K562 (cell line): ENCODE results near the gene TGM1. TPM values are rescaled to one million over a fixed set of nuclear protein-coding genes. Genes with fewer than 3 reads are reported as not detected.

Source experiments
- ATAC-seq: fragments of 200-7000 bp; cut with Tn5 transposase; 3 replicates; pipeline ENCODE4 v1.9.1; 2020; ENCODE audit warnings: moderate library complexity
- Bru-seq: library from RNA; stranded (reverse); fragments of 400-500 nt; gene quantifications from one replicate; lab custom pipeline; 2021; lab: Mats Ljungman, UMichigan
- BruChase-seq, 2 experiments: library from RNA; stranded (reverse); fragments of 400-500 nt; gene quantifications; one replicate each; lab custom pipeline; 2021; lab: Mats Ljungman, UMichigan
- BruUV-seq: library from RNA; stranded (reverse); fragments of 400-500 nt; replicated peaks from 2 replicates; lab custom pipeline; 2021; lab: Mats Ljungman, UMichigan
- CTCF ChIA-PET: fragments of 300-600 bp; formaldehyde crosslinking; extraction: SDS; loops from one replicate; lab custom pipeline; 2021; ENCODE audit warnings: low intra/inter-chr PET ratio; lab: Yijun Ruan, JAX
- POLR2A ChIA-PET: fragments of 300-600, 350-650 bp; sonication (Branson Sonifier 250); formaldehyde crosslinking; extraction: SDS; loops from one replicate; lab custom pipeline; 2021; ENCODE audit warnings: antibody characterized with exemption, inconsistent platforms; lab: Yijun Ruan, JAX
- DNase-seq, 4 experiments: peaks; one replicate each; pipeline versions ENCODE4 v3.0.0 to v3.0.0-alpha.2; 2011 to 2018; ENCODE audit warnings: low spot score in 3 of 4, mixed read lengths in 3 of 4; ENCODE audit errors: extremely low read depth in 1 of 4
- FAIRE-seq: peaks from 2 replicates; lab custom pipeline; 2011; peaks lifted over from hg19 to GRCh38; lab: Jason Lieb, UNC
- H2AFZ ChIP-seq: 2 replicates; pipeline ENCODE4 v1.6.0; 2011; ENCODE audit warnings: low read depth, low read length, control low read depth, inconsistent platforms
- H3K27ac ChIP-seq: fragments of 200-600 bp; 3 replicates; pipeline ENCODE4 v1.8.0; 2011; ENCODE audit warnings: low read depth, mild to moderate bottlenecking, control low read depth, inconsistent platforms, low read length, moderate library complexity, mixed read lengths; ENCODE audit errors: extremely low read depth
- H3K27me3 ChIP-seq, 2 experiments: fragments of 300-600 bp in 1 of 2; 2 replicates in 1 of 2; 3 replicates in 1 of 2; pipeline versions ENCODE4 v1.6.0 to v1.8.0; 2011; ENCODE audit warnings: inconsistent platforms in 2 of 2, low read length in 2 of 2, mild to moderate bottlenecking in 1 of 2, mixed read lengths in 1 of 2, moderate library complexity in 1 of 2; ENCODE audit not compliant: control insufficient read depth in 2 of 2, insufficient read depth in 2 of 2
- H3K36me3 ChIP-seq: fragments of 300-600 bp; 3 replicates; pipeline ENCODE4 v1.8.0; 2011; ENCODE audit warnings: mild to moderate bottlenecking, low read length, inconsistent platforms; ENCODE audit not compliant: control insufficient read depth, insufficient read depth
- H3K4me1 ChIP-seq, 2 experiments: fragments of 200-600 bp in 1 of 2; replicated peaks in 1 of 2; 2 replicates in 1 of 2; 3 replicates in 1 of 2; pipeline versions ENCODE4 v1.5.1 to v1.8.0; 2011; ENCODE audit warnings: inconsistent platforms in 2 of 2, low read length in 2 of 2, mild to moderate bottlenecking in 1 of 2, mixed read lengths in 1 of 2, moderate library complexity in 1 of 2; ENCODE audit not compliant: control insufficient read depth in 2 of 2, insufficient read depth in 2 of 2
- H3K4me2 ChIP-seq: 2 replicates; pipeline ENCODE4 v1.6.1; 2011; ENCODE audit warnings: low read length, control low read depth, inconsistent platforms, mixed read lengths; ENCODE audit not compliant: insufficient read depth
- H3K4me3 ChIP-seq: fragments of 200-600 bp; sonication (generic), shearing (Covaris generic); 2 replicates; pipeline ENCODE4 v1.5.1; 2016; ENCODE audit warnings: control low read depth, inconsistent platforms
- H3K79me2 ChIP-seq: fragments of 200-600 bp; 3 replicates; pipeline ENCODE4 v1.8.0; 2011; ENCODE audit warnings: low read length, inconsistent platforms; ENCODE audit not compliant: control insufficient read depth, insufficient read depth
- H3K9ac ChIP-seq, 2 experiments: 2 replicates each; pipeline versions ENCODE4 v1.6.0 to v1.6.1; 2011; ENCODE audit warnings: low read depth in 2 of 2, low read length in 2 of 2, control low read depth in 1 of 2, inconsistent platforms in 1 of 2, mild to moderate bottlenecking in 1 of 2, mixed read lengths in 1 of 2; ENCODE audit not compliant: insufficient read depth in 1 of 2
- H3K9me1 ChIP-seq: one replicate; pipeline ENCODE4 v1.6.0; 2011; ENCODE audit warnings: inconsistent platforms, mild to moderate bottlenecking, low read length, moderate library complexity; ENCODE audit not compliant: control insufficient read depth, insufficient read depth
- H3K9me3 ChIP-seq: replicated peaks from 2 replicates; pipeline ENCODE4 v1.5.1; 2011; ENCODE audit warnings: low read depth, low read length, inconsistent platforms; ENCODE audit not compliant: control insufficient read depth, insufficient read depth
- H4K20me1 ChIP-seq: replicated peaks from 2 replicates; pipeline ENCODE4 v1.6.1; 2011; ENCODE audit warnings: low read length, inconsistent platforms, mixed read lengths; ENCODE audit not compliant: control insufficient read depth, insufficient read depth
- ATF7 ChIP-seq: fragments of 450-650 bp; IDR thresholded peaks from 2 replicates; pipeline ENCODE4 v1.7.1; 2014; ENCODE audit warnings: mild to moderate bottlenecking, moderate library complexity
- CEBPG ChIP-seq, 3 experiments: fragments of 200-800 bp in 1 of 3; sonication (Bioruptor generic) in 1 of 3; sonication (generic) in 1 of 3; formaldehyde crosslinking in 1 of 3; IDR thresholded peaks in 2 of 3; conservative IDR thresholded peaks in 1 of 3; 2 replicates each; pipeline versions ENCODE4 v1.6.1 to v1.8.0; 2016 to 2022; ENCODE audit warnings: missing compliant biosample characterization in 2 of 3, missing genetic modification characterization in 2 of 3, mild to moderate bottlenecking in 1 of 3, missing genetic modification reagents in 1 of 3
- FOXA3 ChIP-seq, 2 experiments: fragments of 450-650 bp in 1 of 2; sonication (generic) in 1 of 2; formaldehyde crosslinking; IDR thresholded peaks in 1 of 2; conservative IDR thresholded peaks in 1 of 2; 2 replicates each; pipeline versions ENCODE4 v1.4.0 to v1.8.0; 2020 to 2022; ENCODE audit warnings: mild to moderate bottlenecking in 2 of 2, missing genetic modification reagents in 1 of 2
- HNRNPK ChIP-seq: fragments of 200-400 bp; formaldehyde crosslinking; IDR thresholded peaks from one replicate; pipeline ENCODE4 v1.6.1; 2018; ENCODE audit warnings: mild to moderate bottlenecking, low read depth, low read length; ENCODE audit not compliant: poor library complexity, severe bottlenecking
- KLF6 ChIP-seq: fragments of 250-450 bp; sonication (Bioruptor Pico); IDR thresholded peaks from 2 replicates; pipeline ENCODE4 v1.4.0; 2020; ENCODE audit warnings: mild to moderate bottlenecking, moderate library complexity, borderline replicate concordance
- TRIM28 ChIP-seq: fragments of 450-650 bp; IDR thresholded peaks from 2 replicates; pipeline ENCODE4 v1.6.1; 2017
- ZNF121 ChIP-seq: sonication (generic); formaldehyde crosslinking; conservative IDR thresholded peaks from 2 replicates; pipeline ENCODE4 v1.8.0; 2022; ENCODE audit warnings: missing genetic modification reagents
- ZNF224 ChIP-seq: sonication (generic); formaldehyde crosslinking; IDR thresholded peaks from 2 replicates; pipeline ENCODE4 v1.8.0; 2022; ENCODE audit warnings: mild to moderate bottlenecking, missing genetic modification reagents
- ZNF263 ChIP-seq: sonication (generic); formaldehyde crosslinking; IDR thresholded peaks from 2 replicates; pipeline ENCODE4 v1.8.0; 2022; ENCODE audit warnings: mild to moderate bottlenecking, missing genetic modification reagents, borderline replicate concordance
- ZNF561 ChIP-seq: fragments of 450-650 bp; formaldehyde crosslinking; conservative IDR thresholded peaks from 2 replicates; pipeline ENCODE4 v1.4.0; 2020; ENCODE audit warnings: mild to moderate bottlenecking, moderate library complexity
- WGBS: fragments of 100-300 bp; shearing (Covaris generic); methylation state at CpG from one replicate; pipeline ENCODE4 v1.1.6; 2016; ENCODE audit warnings: low coverage, mixed read lengths; ENCODE audit not compliant: insufficient coverage; ENCODE audit errors: missing lambda C conversion rate; 5-methylcytosine and 5-hydroxymethylcytosine counted together
- in situ Hi-C: fragments of 300-500 bp; cut with MboI; formaldehyde crosslinking; loops from 4 replicates; pipeline ENCODE4 v1.15.0; 2018; ENCODE audit warnings: inconsistent platforms, mixed read lengths
- intact Hi-C: fragments of 100-400 bp; cut with micrococcal nuclease; formaldehyde crosslinking; loops from 2 replicates; pipeline ENCODE4 v1.14.2; 2022
- long read RNA-seq, 3 experiments: library from polyadenylated mRNA in 2 of 3; library from RNA in 1 of 3; unstranded in 2 of 3; stranded (forward) in 1 of 3; transcript quantifications; one replicate each; pipeline ENCODE4 v2.0.0, GENCODE V29; 2019 to 2022
- polyA minus RNA-seq, 3 experiments: library from RNA; depleted of rRNA, polyadenylated mRNA; stranded (reverse); fragments of >200 nt; gene quantifications; 2 replicates each; pipeline ENCODE4 v1.2.3, GENCODE V29; 2011
- polyA plus RNA-seq, 8 experiments: library from polyadenylated mRNA; depleted of rRNA in 4 of 8; stranded (reverse) in 5 of 8; unstranded in 3 of 8; fragments of >200 nt; fragmentation: Nextera tagmentation in 2 of 8; fragmentation: Illumina TruSeq in 1 of 8; extraction: Ambion mirVana in 2 of 8; extraction: Trizol in 1 of 8; gene quantifications; 2 replicates each; pipeline versions ENCODE4 v1.2.1 to v1.2.3, GENCODE V29; 2011 to 2014; ENCODE audit warnings: inconsistent platforms in 1 of 8, missing spikeins in 1 of 8
- total RNA-seq, 7 experiments: library from RNA; depleted of rRNA in 6 of 7; stranded (reverse); fragments of >200 nt in 6 of 7; fragmentation: Illumina TruSeq in 2 of 7; extraction: Trizol in 2 of 7; gene quantifications; 2 replicates each; pipeline versions ENCODE4 v1.2.1 to v1.2.3, GENCODE V29; 2011 to 2021; ENCODE audit warnings: low replicate concordance in 1 of 7

Gene TGM1
- total RNA-seq (2011; cell fraction: chromatin; rRNA removed; ENCODE audit: low replicate concordance) = 12.3 and 30.0 TPM in 2 replicates
- 15.0 and 17.6 TPM in 2 replicates for total RNA-seq (2011; cell fraction: nucleolus; rRNA removed)
- 9.9 and 10.5 TPM in 2 replicates for total RNA-seq (2011; cell fraction: nucleoplasm; rRNA removed)
- total RNA-seq (2014; rRNA removed) (1.0 and 1.7 TPM in 2 replicates), total RNA-seq (2014; rRNA removed; fragmentation: Illumina TruSeq; extraction: Trizol) (0.19 and 0.29 TPM in 2 replicates), total RNA-seq (2015; rRNA removed; fragmentation: Illumina TruSeq; extraction: Trizol) (0.40 and 0.45 TPM in 2 replicates), total RNA-seq (2021) (0.63 and 2.4 TPM in 2 replicates), polyA plus RNA-seq (2011; rRNA removed) (1.0 and 2.1 TPM in 2 replicates), polyA plus RNA-seq (2014; fragmentation: Illumina TruSeq; extraction: Trizol) (0.83 and 0.88 TPM in 2 replicates), polyA plus RNA-seq (2014; fragmentation: Nextera tagmentation; extraction: Ambion mirVana) (under 1 TPM; 0.13 to 0.20 TPM), polyA plus RNA-seq (2014; rRNA removed) (0.76 and 4.4 TPM in 2 replicates), polyA minus RNA-seq (2011; rRNA and poly(A)+ RNA removed) (0.28 and 0.66 TPM in 2 replicates), Bru-seq, nascent RNA (percentile 35 among the genes with signal in this experiment), BruChase-seq, experiment 1, labeled RNA remaining after a 2-hour chase (percentile 34 among the genes with signal in this experiment), BruChase-seq, experiment 2, labeled RNA remaining after a 6-hour chase (percentile 37 among the genes with signal in this experiment)
- 1.5 and 2.1 TPM in 2 replicates for polyA plus RNA-seq (2011; cell fraction: cytosol; rRNA removed)
- polyA plus RNA-seq (2011; cell fraction: nucleus; rRNA removed) = 18.7 and 21.7 TPM in 2 replicates
- polyA plus RNA-seq (2012) = 0.61 and 1.5 TPM in 2 replicates
- not detected in 2 replicates for polyA minus RNA-seq (2011; cell fraction: cytosol; rRNA and poly(A)+ RNA removed)
- 3.5 and 3.7 TPM in 2 replicates for polyA minus RNA-seq (2011; cell fraction: nucleus; rRNA and poly(A)+ RNA removed)
- long read RNA-seq, experiment 1, partial matches to known transcripts = 0 of 1 reads
- long read RNA-seq, experiment 1, other reads (novel, unspliced or antisense) = 0 of 1 reads
- long read RNA-seq, experiment 2 = 0 reads
- long read RNA-seq, experiment 3, partial matches to known transcripts = 1 of 1 reads
- long read RNA-seq, experiment 3, other reads (novel, unspliced or antisense) = 0 of 1 reads

DNA sequence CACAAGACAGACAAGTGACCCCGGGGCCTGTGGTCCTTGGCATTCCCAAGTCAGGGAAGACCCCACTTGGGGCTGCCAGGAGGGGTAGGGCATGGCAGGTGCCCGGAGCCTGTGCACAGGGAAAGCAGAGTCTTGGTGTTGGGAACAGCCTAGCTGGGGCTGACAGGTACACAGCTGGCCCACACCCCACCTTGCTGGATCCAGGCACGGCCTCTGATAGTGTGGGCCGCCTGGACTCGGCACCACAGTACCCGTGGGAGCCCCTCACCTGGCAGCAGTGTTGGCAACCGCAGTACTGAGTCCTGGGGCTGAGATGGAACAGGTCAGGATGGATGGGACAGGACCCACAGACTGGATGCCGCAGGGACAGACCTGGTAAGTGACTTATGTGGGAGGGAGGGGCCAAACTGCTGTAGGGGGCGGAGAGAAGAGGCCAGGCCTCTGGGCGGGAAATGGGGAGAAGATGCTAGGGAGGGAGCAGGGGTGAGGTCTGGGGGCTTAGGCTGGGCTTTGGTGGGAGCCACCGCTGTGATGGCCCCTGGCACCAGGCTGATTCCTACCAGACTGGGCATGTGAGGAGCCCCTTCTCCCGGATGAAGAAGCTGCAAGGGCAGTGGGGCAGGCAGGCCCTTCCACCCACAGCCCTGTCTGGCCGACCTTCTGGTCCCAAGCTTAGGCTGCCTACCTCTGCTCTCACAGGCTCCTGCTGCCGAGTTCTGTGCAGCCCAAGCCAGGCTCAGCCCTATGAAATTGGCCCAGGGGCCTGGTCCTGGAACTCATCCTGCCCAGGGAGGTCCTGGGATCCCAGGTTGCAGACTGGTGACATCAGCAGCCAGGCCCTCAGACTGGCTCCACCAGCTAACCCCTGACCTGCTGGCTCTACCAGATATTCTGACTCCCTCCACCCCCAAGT lies at the start of gene TGM1:
TSS of gene TGM1 (minus strand) at position 357 of the 913 bp plus-strand sequence. CDS start 825 bp downstream, outside the sequence.
- H3K9ac ChIP-seq = peak within 1 kb of the TSS in 1 of 2 experiments; percentile 58; a peak in 2 of 4 replicates
- ChIA-PET POLR2A (interaction anchor here (0.7 to 1.6 kb wide), 7 partner anchors 11 to 174 kb away, joined by 3 to 5 read pairs (median 4); no protein-coding TSS in a partner anchor), CTCF (no interaction called here)
- H3K4me1 ChIP-seq = peaks cover 0 to 47% of the 10 kb centered on the region in 2 experiments; a peak in 3 of 5 replicates
- H3K9me3 ChIP-seq = no peaks in the 10 kb centered on the region
- no peaks in the 10 kb centered on the region for H3K9me1 ChIP-seq
- H3K4me3 ChIP-seq = no peak within 1 kb of the TSS
- no peaks in the 10 kb centered on the region for H3K27me3 ChIP-seq
- peak in 1 of 4 experiments; percentile 14 for DNase-seq
- intact Hi-C loops = no loop called here
- no peaks in the 10 kb centered on the region for H4K20me1 ChIP-seq
- peak; percentile 76 for ATAC-seq
- in situ Hi-C loops = no loop called here
- BruUV-seq = no TSS peak
- H2AFZ ChIP-seq = no peak within 1 kb of the TSS
- H3K36me3 ChIP-seq = no peaks in the 10 kb centered on the region
- H3K79me2 ChIP-seq = no peaks in the 10 kb centered on the region
- WGBS = 64% methylated on average over 8 of the region's 14 CpGs
- no peak within 1 kb of the TSS for H3K4me2 ChIP-seq
- no peak for FAIRE-seq
- no peak within 1 kb of the TSS for H3K27ac ChIP-seq
- no peak for TF ChIP-seq HNRNPK
- no peak for TF ChIP-seq ZNF224 (CRISPR knock-in tag)
- TF ChIP-seq ZNF121 (CRISPR knock-in tag) = no peak
- no peak for TF ChIP-seq ZNF561 (CRISPR knock-in tag)
- TF ChIP-seq FOXA3 (CRISPR knock-in tag; conservative IDR thresholded peaks at IDR 0.05 in 1 of 2, IDR thresholded peaks at IDR 0.05 in 1 of 2) = no peak
- no peak for TF ChIP-seq CEBPG (CRISPR knock-in tag; IDR thresholded peaks at IDR 0.05)
- no peak for TF ChIP-seq CEBPG (tag; conservative IDR thresholded peaks at IDR 0.05 in 1 of 2, IDR thresholded peaks at IDR 0.05 in 1 of 2)
- TF ChIP-seq KLF6 (CRISPR knock-in tag) = no peak
- TF ChIP-seq ZNF263 (CRISPR knock-in tag) = no peak
- no peak for TF ChIP-seq ATF7
- no peak for TF ChIP-seq TRIM28
